T-cell (primary cell): ENCODE results near the gene OMG. TPM values are rescaled to one million over a fixed set of nuclear protein-coding genes. Genes with fewer than 3 reads are reported as not detected.
"Not testable (repeated sequence)": the region's sequence is repeated elsewhere in the genome, so short reads cannot be mapped to it uniquely, and the experiment has no call there.

Experiments
- ATAC-seq, 4 experiments: fragments of 200-7000 bp in 3 of 4; fragments of 150-1000 bp in 1 of 4; cut with Tn5 transposase; replicated peaks in 1 of 4; 1 replicate in 3 of 4; 2 replicates in 1 of 4; pipeline ENCODE4 v1.10.0; 2021; ENCODE audit warnings: moderate library complexity in 3 of 4, mild to moderate bottlenecking in 2 of 4, moderate number of reproducible peaks in 1 of 4
- CTCF ChIA-PET, 2 donors: fragments of 300-600 bp; sonication (Branson Sonifier 250); formaldehyde crosslinking; loops; one replicate each; lab custom pipeline; 2022; ENCODE audit warnings: antibody characterized with exemption in 2 of 2; lab: Charles Lee
- POLR2A ChIA-PET, 2 donors: fragments of 300-600 bp; sonication (Branson Sonifier 250); formaldehyde crosslinking; loops; one replicate each; lab custom pipeline; 2022; ENCODE audit warnings: antibody characterized with exemption in 2 of 2; lab: Charles Lee
- DNase-seq, 35 experiments: peaks; one replicate each; pipeline versions ENCODE4 v3.0.0 to v3.0.0-alpha.2; 2013 to 2023
- H3K27ac ChIP-seq: one replicate; pipeline ENCODE4 v1.5.1; 2013; ENCODE audit warnings: low read length
- H3K27me3 ChIP-seq, 2 experiments: replicated peaks in 1 of 2; 1 replicate in 1 of 2; 2 replicates in 1 of 2; pipeline versions ENCODE4 v1.6.1 to v1.7.0; 2013; ENCODE audit warnings: low read length in 1 of 2, mixed read lengths in 1 of 2; ENCODE audit not compliant: control insufficient read depth in 2 of 2, insufficient read depth in 2 of 2; ENCODE audit errors: extremely low read depth in 1 of 2
- H3K36me3 ChIP-seq, 2 donors: 1 replicate in 1 of 2; 2 replicates in 1 of 2; pipeline versions ENCODE4 v1.6.1 to v1.7.0; 2013; ENCODE audit warnings: low read length in 1 of 2; ENCODE audit not compliant: control insufficient read depth in 2 of 2, insufficient read depth in 1 of 2; ENCODE audit errors: extremely low read depth in 1 of 2
- H3K4me1 ChIP-seq, 2 experiments: 1 replicate in 1 of 2; 2 replicates in 1 of 2; pipeline versions ENCODE4 v1.6.1 to v1.7.0; 2013; ENCODE audit warnings: low read length in 2 of 2, mixed read lengths in 1 of 2; ENCODE audit not compliant: insufficient read depth in 2 of 2, control insufficient read depth in 1 of 2; ENCODE audit errors: extremely low read depth in 1 of 2
- H3K4me3 ChIP-seq, 2 donors: 1 replicate in 1 of 2; 2 replicates in 1 of 2; pipeline versions ENCODE4 v1.5.1 to v1.7.0; 2013; ENCODE audit warnings: mild to moderate bottlenecking in 2 of 2, low read length in 1 of 2, moderate library complexity in 1 of 2; ENCODE audit not compliant: control insufficient read depth in 1 of 2; ENCODE audit errors: extremely low read depth in 1 of 2
- H3K9me3 ChIP-seq: 2 replicates; pipeline ENCODE4 v1.7.0; 2013
- H3K27ac Mint-ChIP-seq, 2 donors: one replicate each; pipeline ENCODE4 v1.8.0; 2020 to 2021; ENCODE audit warnings: mild to moderate bottlenecking in 2 of 2, mixed read lengths in 2 of 2
- H3K27me3 Mint-ChIP-seq, 2 donors: one replicate each; pipeline ENCODE4 v1.8.0; 2021 to 2022; ENCODE audit warnings: mixed read lengths in 2 of 2
- H3K36me3 Mint-ChIP-seq: one replicate; pipeline ENCODE4 v1.8.0; 2021; ENCODE audit warnings: mixed read lengths
- H3K4me1 Mint-ChIP-seq, 3 donors: one replicate each; pipeline ENCODE4 v1.8.0; 2020 to 2022; ENCODE audit warnings: mixed read lengths in 3 of 3, mild to moderate bottlenecking in 1 of 3
- H3K4me3 Mint-ChIP-seq, 3 donors: one replicate each; pipeline ENCODE4 v1.8.0; 2020 to 2022; ENCODE audit warnings: mild to moderate bottlenecking in 3 of 3, mixed read lengths in 3 of 3, moderate library complexity in 3 of 3
- H3K9me3 Mint-ChIP-seq, 3 donors: one replicate each; pipeline ENCODE4 v1.8.0; 2020 to 2022; ENCODE audit warnings: mixed read lengths in 3 of 3
- WGBS: methylation state at CpG from one replicate; pipeline ENCODE4 v1.1.5; 2013; ENCODE audit warnings: missing lambda C conversion rate; ENCODE audit not compliant: insufficient coverage; 5-methylcytosine and 5-hydroxymethylcytosine counted together
- total RNA-seq, 35 experiments: library from RNA in 6 of 35; stranded (reverse) in 6 of 35; fragments of 120-200 nt in 1 of 35; gene quantifications; one replicate each; pipeline versions ENCODE4 v1.2.1 to v1.2.4 and lab custom pipeline; 2013 to 2026

The OMG gene
- total RNA-seq (1 to 10 TPM in 1 of 5 donors, under 1 TPM in 4; 0.43 to 1.1 (median 0.80) TPM), total RNA-seq (lab: John Stamatoyannopoulos, UW) (0 to 2.9 (median 0.38) reads per million in 29 experiments)
- total RNA-seq (2013) = 0.81 TPM

- H3K27ac Mint-ChIP-seq = no peak within 1 kb of the TSS
- Histone ChIP-seq H3K27me3 (no peaks in the 10 kb centered on the region), H3K36me3 (no peaks in the 10 kb centered on the region), H3K4me3 (no peak within 1 kb of the TSS), H3K27ac (no peak within 1 kb of the TSS), H3K9me3 (no peaks in the 10 kb centered on the region), H3K4me1 (no peaks in the 10 kb centered on the region)
- peaks cover 2% of the 10 kb centered on the region for H3K36me3 Mint-ChIP-seq
- ATAC-seq (no peak), DNase-seq (no peak)
- 96% methylated on average over 4 of the region's 7 CpGs for WGBS
- peaks cover 25 to 42% (median 30%) of the 10 kb centered on the region in 3 donors for H3K4me1 Mint-ChIP-seq
- POLR2A ChIA-PET = no interaction called here
- CTCF ChIA-PET = no interaction called here
- no peaks in the 10 kb centered on the region for H3K9me3 Mint-ChIP-seq
- H3K27me3 Mint-ChIP-seq = no peaks in the 10 kb centered on the region
- H3K4me3 Mint-ChIP-seq = no peak within 1 kb of the TSS
These were observed at the start of gene OMG for GRCh38 chr17:31297090-31297489. Gene OMG, minus strand, starts transcription at chr17:31297239. Its CDS starts 908 bp downstream, at chr17:31296331.

DNA sequence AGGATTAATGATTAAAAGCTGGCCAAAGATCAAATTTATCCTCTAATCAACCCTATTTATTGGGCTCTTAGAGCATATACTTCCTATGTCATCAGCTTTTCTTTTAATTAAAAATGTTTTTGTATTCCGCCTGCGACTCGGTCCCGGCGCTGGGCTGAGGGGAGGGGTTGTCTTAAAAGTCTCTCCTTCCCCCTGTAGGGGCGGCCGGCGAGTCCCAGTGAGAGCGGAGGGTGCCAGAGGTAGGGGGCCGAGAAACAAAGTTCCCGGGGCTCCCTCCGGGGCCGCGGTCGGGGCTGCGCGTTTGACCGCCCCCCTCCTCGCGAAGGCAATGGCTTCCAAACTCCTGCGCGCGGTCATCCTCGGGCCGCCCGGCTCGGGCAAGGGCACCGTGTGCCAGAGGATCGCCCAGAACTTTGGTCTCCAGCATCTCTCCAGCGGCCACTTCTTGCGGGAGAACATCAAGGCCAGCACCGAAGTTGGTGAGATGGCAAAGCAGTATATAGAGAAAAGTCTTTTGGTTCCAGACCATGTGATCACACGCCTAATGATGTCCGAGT is 48.2 kb upstream of the OMG start:
- WGBS = no CpG with 5 or more reads among the region's 34 CpGs
- ATAC-seq, H3K27ac Mint-ChIP-seq, H3K9me3 Mint-ChIP-seq, H3K27me3 ChIP-seq, H3K4me1 ChIP-seq, H3K4me3 ChIP-seq, H3K27me3 Mint-ChIP-seq, H3K4me1 Mint-ChIP-seq, CTCF ChIA-PET, H3K4me3 Mint-ChIP-seq, H3K9me3 ChIP-seq, H3K27ac ChIP-seq, DNase-seq: not testable (repeated sequence)
- POLR2A ChIA-PET = interaction anchor here in 1 of 2 donors (0.6 kb wide), 1 partner anchor 24 kb away, joined by 3 read pairs; no protein-coding TSS in a partner anchor
- peaks cover 41% of the 10 kb centered on the region for H3K36me3 Mint-ChIP-seq
- peaks cover 0 to 13% of the 10 kb centered on the region in 2 donors for H3K36me3 ChIP-seq

DNA sequence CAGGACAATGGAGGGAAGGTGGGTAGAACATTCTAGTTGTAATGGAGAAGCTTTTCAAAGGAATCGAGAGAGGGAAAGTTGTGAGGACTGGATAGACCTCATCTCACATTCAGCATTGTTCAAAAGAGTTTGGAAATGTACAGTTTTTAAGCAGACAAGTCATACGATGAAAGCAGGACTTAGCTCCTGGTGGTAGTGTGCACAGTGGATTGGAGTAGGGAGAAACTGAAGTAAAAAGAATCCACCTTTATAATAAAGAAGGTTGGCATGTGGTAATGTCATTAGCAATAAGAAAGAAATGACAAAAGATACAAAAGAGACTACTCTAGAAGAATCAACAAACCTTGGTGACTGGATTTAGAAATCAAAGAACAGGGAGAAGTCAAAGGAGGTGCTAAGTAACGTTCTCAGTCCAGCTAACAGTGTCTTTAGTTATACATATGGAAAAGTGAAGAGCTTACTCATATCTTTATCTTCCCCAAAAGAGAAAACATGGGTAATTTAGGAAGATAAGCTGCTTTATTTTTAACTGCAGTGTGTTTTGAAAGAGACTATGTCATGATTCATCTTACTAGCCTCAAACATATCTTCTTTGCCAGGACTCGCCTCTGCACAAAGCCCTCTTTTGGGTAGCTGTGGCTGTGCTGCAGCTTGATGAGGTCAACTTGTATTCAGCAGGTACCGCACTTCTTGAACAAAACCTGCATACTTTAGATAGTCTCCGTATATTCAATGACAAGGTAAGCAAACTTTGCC is 43.0 kb upstream of the OMG start:
- Histone ChIP-seq H3K9me3 (no peaks in the 10 kb centered on the region), H3K4me1 (no peaks in the 10 kb centered on the region), H3K36me3 (peaks cover 0 to 25% of the 10 kb centered on the region in 2 donors), H3K4me3 (no peak overlapping the region), H3K27me3 (no peaks in the 10 kb centered on the region), H3K27ac (no peak overlapping the region)
- Mint-ChIP-seq H3K27ac (no peak overlapping the region), H3K9me3 (no peaks in the 10 kb centered on the region), H3K4me1 (no peaks in the 10 kb centered on the region), H3K4me3 (no peak overlapping the region), H3K36me3 (peaks cover 41% of the 10 kb centered on the region), H3K27me3 (no peaks in the 10 kb centered on the region)
- 92% methylated on average over 3 of the region's 6 CpGs for WGBS
- DNase-seq (no peak), ATAC-seq (no peak)
- ChIA-PET POLR2A (interaction anchor here (0.6 to 1.1 kb wide), 4 partner anchors 12 to 1478 kb away, joined by 3 to 11 read pairs (median 5); no protein-coding TSS in a partner anchor), CTCF (interaction anchor here in 1 of 2 donors (0.6 to 1.1 kb wide), 3 partner anchors 20 to 114 kb away, joined by 3 to 5 read pairs (median 3); no protein-coding TSS in a partner anchor)

- H3K27ac ChIP-seq = no peak overlapping the region
- Mint-ChIP-seq H3K4me1 (peaks cover 0 to 8% (median 4%) of the 10 kb centered on the region in 3 donors), H3K27me3 (no peaks in the 10 kb centered on the region), H3K36me3 (peaks cover 37% of the 10 kb centered on the region), H3K27ac (no peak overlapping the region), H3K9me3 (no peaks in the 10 kb centered on the region), H3K4me3 (no peak overlapping the region)
- ChIA-PET POLR2A (interaction anchor here in 1 of 2 donors (0.6 kb wide), 1 partner anchor 14 kb away, joined by 3 read pairs; no protein-coding TSS in a partner anchor), CTCF (interaction anchor here in 1 of 2 donors (0.6 kb wide), 1 partner anchor 18 kb away, joined by 16 read pairs; no protein-coding TSS in a partner anchor)
- ATAC-seq (no peak), DNase-seq (no peak)
- H3K9me3 ChIP-seq = no peaks in the 10 kb centered on the region
- no peaks in the 10 kb centered on the region for H3K27me3 ChIP-seq
- no peaks in the 10 kb centered on the region for H3K4me1 ChIP-seq
- H3K4me3 ChIP-seq = no peak overlapping the region
- H3K36me3 ChIP-seq = peaks cover 6 to 20% of the 10 kb centered on the region in 2 donors
These were observed 32.2 kb upstream of the OMG start for GRCh38 chr17:31329221-31329620.

GRCh38 chr17:31328160-31328535 is 31.1 kb upstream of the OMG start:
- POLR2A ChIA-PET = interaction anchor here in 1 of 2 donors (0.5 to 1.0 kb wide), 2 partner anchors 12 to 35 kb away, joined by 3 to 6 read pairs; no protein-coding TSS in a partner anchor
- Histone ChIP-seq H3K4me3 (no peak overlapping the region), H3K36me3 (peaks cover 6 to 20% of the 10 kb centered on the region in 2 donors), H3K27me3 (no peaks in the 10 kb centered on the region), H3K27ac (no peak overlapping the region), H3K9me3 (no peaks in the 10 kb centered on the region), H3K4me1 (no peaks in the 10 kb centered on the region)
- ATAC-seq = no peak
- DNase-seq = no peak
- Mint-ChIP-seq H3K36me3 (peaks cover 37% of the 10 kb centered on the region), H3K27ac (no peak overlapping the region), H3K4me1 (peaks cover 7 to 13% (median 11%) of the 10 kb centered on the region in 3 donors), H3K4me3 (no peak overlapping the region), H3K9me3 (no peaks in the 10 kb centered on the region), H3K27me3 (no peaks in the 10 kb centered on the region)
- CTCF ChIA-PET = no interaction called here

- POLR2A ChIA-PET = interaction anchor here in 1 of 2 donors (1.0 kb wide), 1 partner anchor 35 kb away, joined by 3 read pairs; no protein-coding TSS in a partner anchor
- no peak for ATAC-seq
These were observed 30.6 kb upstream of the OMG start for GRCh38 chr17:31327534-31328159.

More at GRCh38 chr17:31327534-31328159, 30.6 kb upstream of the OMG start:
- H3K4me1 ChIP-seq = no peaks in the 10 kb centered on the region
- peaks cover 37% of the 10 kb centered on the region for H3K36me3 Mint-ChIP-seq
- CTCF ChIA-PET = no interaction called here
- H3K9me3 ChIP-seq = no peaks in the 10 kb centered on the region
- no peak overlapping the region for H3K27ac Mint-ChIP-seq
- DNase-seq = no peak
- H3K9me3 Mint-ChIP-seq = no peaks in the 10 kb centered on the region
- H3K4me3 Mint-ChIP-seq = no peak overlapping the region
- no peak overlapping the region for H3K4me3 ChIP-seq
- H3K36me3 ChIP-seq = peaks cover 6 to 20% of the 10 kb centered on the region in 2 donors
- no peak overlapping the region for H3K27ac ChIP-seq
- 100% methylated on average over 5 of the region's 12 CpGs for WGBS
- H3K27me3 Mint-ChIP-seq = no peaks in the 10 kb centered on the region
- H3K27me3 ChIP-seq = no peaks in the 10 kb centered on the region
- H3K4me1 Mint-ChIP-seq = peaks cover 7 to 16% (median 14%) of the 10 kb centered on the region in 3 donors
